Subcutaneous adipose tissue (tissue), 4 donors: ENCODE results near the gene LIPG. TPM values are rescaled to one million over a fixed set of nuclear protein-coding genes. Genes with fewer than 3 reads are reported as not detected.

ENCODE experiments used
- CTCF ChIP-seq: fragments of 450-650 bp; IDR thresholded peaks from one replicate; pipeline ENCODE4 v1.5.1; 2016; ENCODE audit warnings: low read depth, mild to moderate bottlenecking, control low read depth, antibody characterized with exemption, moderate library complexity
- total RNA-seq, 4 donors: library from RNA; depleted of rRNA; stranded (reverse); fragments of >200 nt; gene quantifications; one replicate each; pipeline ENCODE4 v1.1.0, GENCODE V29; 2016

The LIPG gene
- total RNA-seq, 4 donors from 2014 or later = 0.34 to 1.1 TPM; not detected in 2

- no peak for TF ChIP-seq CTCF
Observed at GRCh38 chr18:49563130-49563540, 1.3 kb downstream of the LIPG start.

GRCh38 chr18:49563701-49564517 is 2.1 kb downstream of the LIPG start:
- no peak for TF ChIP-seq CTCF

- no peak for TF ChIP-seq CTCF
Observed at GRCh38 chr18:49564518-49564834, 2.6 kb downstream of the LIPG start.

- TF ChIP-seq CTCF = no peak
Observed at GRCh38 chr18:49565101-49565500, 3.2 kb downstream of the LIPG start.

- TF ChIP-seq CTCF = no peak
Observed at GRCh38 chr18:49565612-49566011, 3.8 kb downstream of the LIPG start.

GRCh38 chr18:49566217-49566770 is 4.4 kb downstream of the LIPG start:
- no peak for TF ChIP-seq CTCF

- no peak for TF ChIP-seq CTCF
Observed at GRCh38 chr18:49566985-49567384, 5.1 kb downstream of the LIPG start.
